ENCODE results near the gene LMAN1L. TPM values are rescaled to one million over a fixed set of nuclear protein-coding genes. Genes with fewer than 3 reads are reported as not detected.

LMAN1L gene
- total RNA-seq, 1 experiment from 2014 or later: 0.23 TPM

GRCh38 chr15:74832826-74833225 is 20.2 kb downstream of the LMAN1L start:
- ChIA-PET CTCF (interaction anchor here (0.5 to 1.7 kb wide), 3 partner anchors 30 to 45 kb away, joined by 3 to 7 read pairs (median 3); no protein-coding TSS in a partner anchor), POLR2A (no interaction called here)
- intact Hi-C loops (cut with micrococcal nuclease): no loop called here
- DNase-seq (ENCODE audit: unreplicated experiment): no peak
- no TSS peak for BruUV-seq (replicated peaks)
- Mint-ChIP-seq H3K4me1 (ENCODE audit: insufficient read depth, unreplicated experiment) (peaks cover 6% of the 10 kb centered on the region), H3K27ac (ENCODE audit: low read depth, unreplicated experiment) (no peak overlapping the region), H3K27me3 (ENCODE audit: insufficient read depth, unreplicated experiment) (peaks cover 8% of the 10 kb centered on the region), H3K4me3 (ENCODE audit: unreplicated experiment) (no peak overlapping the region), H3K36me3 (ENCODE audit: insufficient read depth, unreplicated experiment) (peaks cover 5% of the 10 kb centered on the region), H3K9me3 (ENCODE audit: unreplicated experiment) (no peaks in the 10 kb centered on the region)
- TF ChIP-seq, protein P1, sequence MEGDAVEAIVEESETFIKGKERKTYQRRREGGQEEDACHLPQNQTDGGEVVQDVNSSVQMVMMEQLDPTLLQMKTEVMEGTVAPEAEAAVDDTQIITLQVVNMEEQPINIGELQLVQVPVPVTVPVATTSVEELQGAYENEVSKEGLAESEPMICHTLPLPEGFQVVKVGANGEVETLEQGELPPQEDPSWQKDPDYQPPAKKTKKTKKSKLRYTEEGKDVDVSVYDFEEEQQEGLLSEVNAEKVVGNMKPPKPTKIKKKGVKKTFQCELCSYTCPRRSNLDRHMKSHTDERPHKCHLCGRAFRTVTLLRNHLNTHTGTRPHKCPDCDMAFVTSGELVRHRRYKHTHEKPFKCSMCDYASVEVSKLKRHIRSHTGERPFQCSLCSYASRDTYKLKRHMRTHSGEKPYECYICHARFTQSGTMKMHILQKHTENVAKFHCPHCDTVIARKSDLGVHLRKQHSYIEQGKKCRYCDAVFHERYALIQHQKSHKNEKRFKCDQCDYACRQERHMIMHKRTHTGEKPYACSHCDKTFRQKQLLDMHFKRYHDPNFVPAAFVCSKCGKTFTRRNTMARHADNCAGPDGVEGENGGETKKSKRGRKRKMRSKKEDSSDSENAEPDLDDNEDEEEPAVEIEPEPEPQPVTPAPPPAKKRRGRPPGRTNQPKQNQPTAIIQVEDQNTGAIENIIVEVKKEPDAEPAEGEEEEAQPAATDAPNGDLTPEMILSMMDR (IDR thresholded peaks at IDR 0.05; ENCODE audit: unreplicated experiment): no peak

GRCh38 chr15:74833376-74834107 is 20.9 kb downstream of the LMAN1L start:
- TF ChIP-seq, protein P1 (IDR thresholded peaks at IDR 0.05; ENCODE audit: unreplicated experiment): no peak
- no peak for DNase-seq (ENCODE audit: unreplicated experiment)
- Mint-ChIP-seq H3K9me3 (ENCODE audit: unreplicated experiment) (no peaks in the 10 kb centered on the region), H3K4me1 (ENCODE audit: insufficient read depth, unreplicated experiment) (peaks cover 6% of the 10 kb centered on the region), H3K4me3 (ENCODE audit: unreplicated experiment) (no peak overlapping the region), H3K27me3 (ENCODE audit: insufficient read depth, unreplicated experiment) (peaks cover 1% of the 10 kb centered on the region), H3K36me3 (ENCODE audit: insufficient read depth, unreplicated experiment) (peaks cover 5% of the 10 kb centered on the region), H3K27ac (ENCODE audit: low read depth, unreplicated experiment) (no peak overlapping the region)
- ChIA-PET POLR2A (no interaction called here), CTCF (interaction anchor here (0.5 to 1.7 kb wide), 7 partner anchors 18 to 1328 kb away, joined by 3 to 7 read pairs (median 4); no protein-coding TSS in a partner anchor)
- no TSS peak for BruUV-seq (replicated peaks)
- intact Hi-C loops (cut with micrococcal nuclease): no loop called here

DNA sequence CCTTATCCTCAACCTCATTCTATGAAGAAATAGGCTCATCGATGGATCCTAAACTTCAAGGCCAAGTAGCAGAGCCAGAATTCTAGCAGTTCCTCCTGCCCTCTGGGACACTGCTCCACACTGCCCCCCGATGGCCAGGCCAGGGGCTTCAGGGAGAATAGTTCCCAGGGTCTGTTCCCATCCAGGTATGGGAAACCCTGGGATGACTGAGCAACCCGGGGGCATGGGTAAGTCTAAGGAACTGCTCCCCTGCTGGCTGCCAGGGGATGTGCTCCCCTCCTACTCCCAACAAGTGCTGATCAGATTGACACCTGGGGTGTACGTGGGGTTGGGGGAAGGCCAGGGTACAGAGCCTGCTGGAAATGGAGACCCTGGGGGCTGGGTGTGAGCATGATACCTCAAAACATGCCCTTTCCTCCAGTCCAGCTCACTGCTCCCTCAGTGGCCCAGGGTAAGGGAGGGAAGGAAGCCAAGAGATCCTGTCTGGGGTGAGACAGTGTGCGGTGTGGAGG is 22.7 kb downstream of the LMAN1L start:
- H3K9me3 Mint-ChIP-seq (ENCODE audit: unreplicated experiment): no peaks in the 10 kb centered on the region
- DNase-seq (ENCODE audit: unreplicated experiment): peak; percentile 83
- H3K4me3 Mint-ChIP-seq (ENCODE audit: unreplicated experiment): no peak overlapping the region
- no peaks in the 10 kb centered on the region for H3K27me3 Mint-ChIP-seq (ENCODE audit: insufficient read depth, unreplicated experiment)
- TF ChIP-seq, protein P1 (IDR thresholded peaks at IDR 0.05; ENCODE audit: unreplicated experiment): peak; percentile 69
- H3K27ac Mint-ChIP-seq (ENCODE audit: low read depth, unreplicated experiment): no peak overlapping the region
- POLR2A ChIA-PET: no interaction called here
- H3K36me3 Mint-ChIP-seq (ENCODE audit: insufficient read depth, unreplicated experiment): peaks cover 13% of the 10 kb centered on the region
- intact Hi-C loops (cut with micrococcal nuclease): loop anchor here (1.0 kb wide), 2 partner anchors 54 to 64 kb away; no protein-coding TSS in a partner anchor
- CTCF ChIA-PET: interaction anchor here (0.8 to 1.6 kb wide), 5 partner anchors 12 to 62 kb away, joined by 3 to 6 read pairs (median 4); no protein-coding TSS in a partner anchor
- no TSS peak for BruUV-seq (replicated peaks)
- peaks cover 6% of the 10 kb centered on the region for H3K4me1 Mint-ChIP-seq (ENCODE audit: insufficient read depth, unreplicated experiment)

DNA sequence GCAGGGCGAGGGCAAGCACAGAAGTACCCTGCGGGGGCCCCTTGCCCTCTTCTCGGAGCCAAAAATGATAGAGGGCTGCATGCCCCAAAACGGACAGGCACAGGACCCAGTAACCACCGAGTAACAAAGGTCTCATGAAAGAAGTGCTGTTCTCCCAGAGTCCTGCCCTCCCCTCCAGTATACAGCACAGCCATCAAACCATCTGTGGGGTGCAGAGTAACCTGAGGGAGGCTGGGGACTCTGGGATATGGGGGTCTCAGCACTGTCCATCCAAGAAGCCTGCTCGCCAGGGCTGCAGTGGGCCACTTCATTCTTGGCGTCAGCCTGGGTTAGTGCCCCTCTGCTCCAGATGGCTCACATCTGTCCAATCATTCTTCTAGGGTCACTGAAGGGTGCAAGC is 24.2 kb downstream of the LMAN1L start:
- Mint-ChIP-seq H3K27me3 (ENCODE audit: insufficient read depth, unreplicated experiment) (no peaks in the 10 kb centered on the region), H3K27ac (ENCODE audit: low read depth, unreplicated experiment) (no peak overlapping the region), H3K9me3 (ENCODE audit: unreplicated experiment) (no peaks in the 10 kb centered on the region), H3K4me1 (ENCODE audit: insufficient read depth, unreplicated experiment) (peaks cover 6% of the 10 kb centered on the region), H3K4me3 (ENCODE audit: unreplicated experiment) (no peak overlapping the region), H3K36me3 (ENCODE audit: insufficient read depth, unreplicated experiment) (peaks cover 18% of the 10 kb centered on the region)
- CTCF ChIA-PET: interaction anchor here (0.6 to 1.6 kb wide), 6 partner anchors 13 to 159 kb away, joined by 3 to 7 read pairs (median 3); no protein-coding TSS in a partner anchor
- BruUV-seq (replicated peaks): no TSS peak
- TF ChIP-seq, protein P1 (IDR thresholded peaks at IDR 0.05; ENCODE audit: unreplicated experiment): no peak
- DNase-seq (ENCODE audit: unreplicated experiment): no peak
- intact Hi-C loops (cut with micrococcal nuclease): no loop called here
- POLR2A ChIA-PET: no interaction called here

Data from MCF 10A (cell line).